Measurements from ENCODE around the gene AKAP6. TPM values are rescaled to one million over a fixed set of nuclear protein-coding genes. Genes with fewer than 3 reads are reported as not detected.

The AKAP6 gene
- total and polyA plus RNA-seq, 9 donors: 25.4 to 87.1 (median 59.6) TPM

- peaks cover 9% of the 10 kb centered on the region for H3K4me1 ChIP-seq (ENCODE audit: control insufficient read depth, insufficient read depth, low read length)
- peak overlapping the region; percentile 79 for H3K27ac ChIP-seq (ENCODE audit: low read length)
- H3K27me3 ChIP-seq (ENCODE audit: control insufficient read depth, insufficient read depth, low read length): no peaks in the 10 kb centered on the region
- H3K4me3 ChIP-seq (ENCODE audit: low read length): no peak overlapping the region
- DNase-seq: peak; percentile 92
- no peaks in the 10 kb centered on the region for H3K36me3 ChIP-seq (ENCODE audit: control insufficient read depth, insufficient read depth, low read length)
- H3K9me3 ChIP-seq (replicated peaks; ENCODE audit: control insufficient read depth, low read depth, low read length): no peaks in the 10 kb centered on the region
Measured at GRCh38 chr14:32666308-32666707, 337.2 kb downstream of the AKAP6 start.

GRCh38 chr14:32667287-32667686 is 338.2 kb downstream of the AKAP6 start:
- peak overlapping the region; percentile 29 for H3K27ac ChIP-seq (ENCODE audit: low read length)
- H3K36me3 ChIP-seq (ENCODE audit: control insufficient read depth, insufficient read depth, low read length): no peaks in the 10 kb centered on the region
- no peak for DNase-seq
- WGBS (ENCODE audit: insufficient coverage): no CpG with 5 or more reads among the region's 2 CpGs
- no peak overlapping the region for H3K4me3 ChIP-seq (ENCODE audit: low read length)
- H3K4me1 ChIP-seq (ENCODE audit: control insufficient read depth, insufficient read depth, low read length): peaks cover 9% of the 10 kb centered on the region
- no peaks in the 10 kb centered on the region for H3K27me3 ChIP-seq (ENCODE audit: control insufficient read depth, insufficient read depth, low read length)
- H3K9me3 ChIP-seq (replicated peaks; ENCODE audit: control insufficient read depth, low read depth, low read length): peaks cover 1% of the 10 kb centered on the region

- no peak for DNase-seq
- Histone ChIP-seq H3K27ac (ENCODE audit: low read length) (no peak overlapping the region), H3K27me3 (ENCODE audit: control insufficient read depth, insufficient read depth, low read length) (no peaks in the 10 kb centered on the region), H3K4me1 (ENCODE audit: control insufficient read depth, insufficient read depth, low read length) (peaks cover 9% of the 10 kb centered on the region), H3K4me3 (ENCODE audit: low read length) (no peak overlapping the region), H3K36me3 (ENCODE audit: control insufficient read depth, insufficient read depth, low read length) (no peaks in the 10 kb centered on the region), H3K9me3 (replicated peaks; ENCODE audit: control insufficient read depth, low read depth, low read length) (peaks cover 2% of the 10 kb centered on the region)
- no CpG with 5 or more reads among the region's 1 CpG for WGBS (ENCODE audit: insufficient coverage)
Measured at GRCh38 chr14:32667791-32668190, 338.7 kb downstream of the AKAP6 start.

- WGBS (ENCODE audit: insufficient coverage): 100% methylated on average over 1 of the region's 2 CpGs
- Histone ChIP-seq H3K36me3 (ENCODE audit: control insufficient read depth, insufficient read depth, low read length) (no peaks in the 10 kb centered on the region), H3K27me3 (ENCODE audit: control insufficient read depth, insufficient read depth, low read length) (no peaks in the 10 kb centered on the region), H3K27ac (ENCODE audit: low read length) (no peak overlapping the region), H3K4me1 (ENCODE audit: control insufficient read depth, insufficient read depth, low read length) (peaks cover 9% of the 10 kb centered on the region), H3K9me3 (replicated peaks; ENCODE audit: control insufficient read depth, low read depth, low read length) (peaks cover 2% of the 10 kb centered on the region), H3K4me3 (ENCODE audit: low read length) (no peak overlapping the region)
- DNase-seq: peak; percentile 45
Measured at GRCh38 chr14:32669391-32669790, 340.3 kb downstream of the AKAP6 start.

GRCh38 chr14:32675433-32675832 is 346.3 kb downstream of the AKAP6 start:
- H3K4me1 ChIP-seq (ENCODE audit: control insufficient read depth, insufficient read depth, low read length): peaks cover 5% of the 10 kb centered on the region
- no peak overlapping the region for H3K27ac ChIP-seq (ENCODE audit: low read length)
- no peaks in the 10 kb centered on the region for H3K27me3 ChIP-seq (ENCODE audit: control insufficient read depth, insufficient read depth, low read length)
- peaks cover 2% of the 10 kb centered on the region for H3K9me3 ChIP-seq (replicated peaks; ENCODE audit: control insufficient read depth, low read depth, low read length)
- no CpG with 5 or more reads among the region's 1 CpG for WGBS (ENCODE audit: insufficient coverage)
- no peak for DNase-seq
- no peak overlapping the region for H3K4me3 ChIP-seq (ENCODE audit: low read length)
- H3K36me3 ChIP-seq (ENCODE audit: control insufficient read depth, insufficient read depth, low read length): no peaks in the 10 kb centered on the region

GRCh38 chr14:32677129-32677780 is 348.2 kb downstream of the AKAP6 start:
- Histone ChIP-seq H3K9me3 (replicated peaks; ENCODE audit: control insufficient read depth, low read depth, low read length) (peaks cover under 1% of the 10 kb centered on the region), H3K36me3 (ENCODE audit: control insufficient read depth, insufficient read depth, low read length) (no peaks in the 10 kb centered on the region), H3K4me1 (ENCODE audit: control insufficient read depth, insufficient read depth, low read length) (peaks cover 5% of the 10 kb centered on the region), H3K27ac (ENCODE audit: low read length) (peak overlapping the region; percentile 21), H3K4me3 (ENCODE audit: low read length) (no peak overlapping the region), H3K27me3 (ENCODE audit: control insufficient read depth, insufficient read depth, low read length) (no peaks in the 10 kb centered on the region)
- peak; percentile 71 for DNase-seq
- WGBS (ENCODE audit: insufficient coverage): 30% methylated on average over 2 of the region's 5 CpGs

- Histone ChIP-seq H3K27me3 (ENCODE audit: control insufficient read depth, insufficient read depth, low read length) (no peaks in the 10 kb centered on the region), H3K27ac (ENCODE audit: low read length) (no peak overlapping the region), H3K9me3 (replicated peaks; ENCODE audit: control insufficient read depth, low read depth, low read length) (no peaks in the 10 kb centered on the region), H3K4me3 (ENCODE audit: low read length) (no peak overlapping the region), H3K4me1 (ENCODE audit: control insufficient read depth, insufficient read depth, low read length) (peaks cover 5% of the 10 kb centered on the region), H3K36me3 (ENCODE audit: control insufficient read depth, insufficient read depth, low read length) (no peaks in the 10 kb centered on the region)
- DNase-seq: no peak
- WGBS (ENCODE audit: insufficient coverage): no CpG with 5 or more reads among the region's 3 CpGs
Measured at GRCh38 chr14:32678088-32678487, 349.0 kb downstream of the AKAP6 start.

- H3K27me3 ChIP-seq (ENCODE audit: control insufficient read depth, insufficient read depth, low read length): no peaks in the 10 kb centered on the region
Measured at GRCh38 chr14:32679927-32680612, 351.0 kb downstream of the AKAP6 start.

GRCh38 chr14:32681598-32681997 is 352.5 kb downstream of the AKAP6 start:
- no peak for DNase-seq
- no peaks in the 10 kb centered on the region for H3K27me3 ChIP-seq (ENCODE audit: control insufficient read depth, insufficient read depth, low read length)
- H3K27ac ChIP-seq (ENCODE audit: low read length): no peak overlapping the region

More at GRCh38 chr14:32679927-32680612, 351.0 kb downstream of the AKAP6 start:
- Histone ChIP-seq H3K27ac (ENCODE audit: low read length) (no peak overlapping the region), H3K4me3 (ENCODE audit: low read length) (no peak overlapping the region), H3K9me3 (replicated peaks; ENCODE audit: control insufficient read depth, low read depth, low read length) (no peaks in the 10 kb centered on the region), H3K36me3 (ENCODE audit: control insufficient read depth, insufficient read depth, low read length) (no peaks in the 10 kb centered on the region), H3K4me1 (ENCODE audit: control insufficient read depth, insufficient read depth, low read length) (peaks cover 5% of the 10 kb centered on the region)
- no CpG with 5 or more reads among the region's 2 CpGs for WGBS (ENCODE audit: insufficient coverage)
- no peak for DNase-seq

GRCh38 chr14:32682214-32682613 is 353.1 kb downstream of the AKAP6 start:
- H3K27ac ChIP-seq (ENCODE audit: low read length): no peak overlapping the region
- no peak overlapping the region for H3K4me3 ChIP-seq (ENCODE audit: low read length)
- 100% methylated on average over 1 of the region's 3 CpGs for WGBS (ENCODE audit: insufficient coverage)
- DNase-seq: no peak
- no peaks in the 10 kb centered on the region for H3K4me1 ChIP-seq (ENCODE audit: control insufficient read depth, insufficient read depth, low read length)
- no peaks in the 10 kb centered on the region for H3K27me3 ChIP-seq (ENCODE audit: control insufficient read depth, insufficient read depth, low read length)
- H3K9me3 ChIP-seq (replicated peaks; ENCODE audit: control insufficient read depth, low read depth, low read length): no peaks in the 10 kb centered on the region
- no peaks in the 10 kb centered on the region for H3K36me3 ChIP-seq (ENCODE audit: control insufficient read depth, insufficient read depth, low read length)

More at GRCh38 chr14:32681598-32681997, 352.5 kb downstream of the AKAP6 start:
- Histone ChIP-seq H3K9me3 (replicated peaks; ENCODE audit: control insufficient read depth, low read depth, low read length) (no peaks in the 10 kb centered on the region), H3K4me1 (ENCODE audit: control insufficient read depth, insufficient read depth, low read length) (peaks cover 5% of the 10 kb centered on the region), H3K4me3 (ENCODE audit: low read length) (no peak overlapping the region), H3K36me3 (ENCODE audit: control insufficient read depth, insufficient read depth, low read length) (no peaks in the 10 kb centered on the region)

Data from muscle of leg (tissue), 11 donors.